Endothelial cell of umbilical vein (primary cell): ENCODE results near the gene HSPG2.
"Not testable (repeated sequence)": the region's sequence is repeated elsewhere in the genome, so short reads cannot be mapped to it uniquely, and the experiment has no call there.

Experiments used
- CTCF ChIP-seq, 2 donors: IDR thresholded peaks; 1 replicate in 1 of 2; 2 replicates in 1 of 2; pipeline ENCODE4 v1.5.1; 2011; ENCODE audit warnings: low read length in 2 of 2, mild to moderate bottlenecking in 2 of 2, moderate library complexity in 2 of 2, control low read depth in 1 of 2, inconsistent platforms in 1 of 2, low read depth in 1 of 2; ENCODE audit not compliant: insufficient read depth in 1 of 2; ENCODE audit errors: extremely low read depth in 1 of 2
- EZH2 ChIP-seq: IDR thresholded peaks from 2 replicates; pipeline ENCODE4 v1.6.1; 2012; ENCODE audit warnings: borderline replicate concordance, low read depth, mild to moderate bottlenecking, moderate library complexity, low read length, inconsistent platforms; ENCODE audit not compliant: severe bottlenecking
- POLR2A ChIP-seq: IDR thresholded peaks from 2 replicates; pipeline ENCODE4 v1.6.1; 2012; ENCODE audit warnings: low read depth, mild to moderate bottlenecking, control low read depth, low read length
- POLR2AphosphoS5 ChIP-seq: IDR thresholded peaks from 2 replicates; pipeline ENCODE4 v1.6.1; 2012; ENCODE audit warnings: low read depth, mild to moderate bottlenecking, control low read depth, low read length, moderate library complexity; ENCODE audit not compliant: insufficient read depth

DNA sequence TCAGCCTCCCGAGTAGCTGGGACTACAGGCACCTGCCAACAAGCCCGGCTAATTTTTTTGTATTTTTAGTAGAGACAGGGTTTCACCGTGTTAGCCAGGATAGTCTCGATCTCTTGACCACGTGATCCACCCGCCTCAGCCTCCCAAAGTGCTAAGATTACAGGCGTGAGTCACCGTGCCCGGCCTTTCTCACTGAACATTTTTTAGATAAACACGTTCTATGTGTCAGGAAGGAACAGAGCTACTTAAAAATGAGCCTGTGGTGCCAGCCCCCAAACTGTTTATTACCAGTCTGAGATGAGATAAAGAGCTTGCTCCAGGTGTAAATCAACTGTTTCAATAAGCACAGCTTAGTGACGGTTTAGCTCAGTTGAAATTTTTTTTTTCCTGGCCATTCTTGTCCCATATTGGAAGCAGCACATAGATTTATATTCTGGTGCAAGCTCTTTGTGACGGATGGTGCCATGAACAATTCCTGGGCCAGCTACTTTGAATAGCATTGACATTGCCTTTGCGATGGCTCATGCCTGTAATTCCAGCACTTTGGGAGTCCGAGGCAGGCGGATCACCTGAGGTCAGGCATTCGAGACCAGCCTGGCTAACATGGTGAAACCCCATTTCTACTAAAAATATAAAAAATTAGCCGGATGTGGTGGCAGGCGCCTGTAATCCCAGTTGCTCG is 6.0 kb upstream of the HSPG2 start:
- not testable (repeated sequence) for TF ChIP-seq CTCF (IDR thresholded peaks at IDR 0.05; ENCODE audit: extremely low read depth in 1 of 2, insufficient read depth in 1 of 2, low read depth in 1 of 2, low read length in 2 of 2); EZH2; POLR2A; POLR2AphosphoS5
